GM19395 (cell line): Measurements from ENCODE around the gene CACNA2D1.

Experiments
- ATAC-seq: cut with Tn5 transposase; IDR thresholded peaks from one replicate; pipeline ENCODE4 v1.9.1; 2021; ENCODE audit warnings: mild to moderate bottlenecking, moderate library complexity; ENCODE audit not compliant: unreplicated experiment

CACNA2D1 gene

DNA sequence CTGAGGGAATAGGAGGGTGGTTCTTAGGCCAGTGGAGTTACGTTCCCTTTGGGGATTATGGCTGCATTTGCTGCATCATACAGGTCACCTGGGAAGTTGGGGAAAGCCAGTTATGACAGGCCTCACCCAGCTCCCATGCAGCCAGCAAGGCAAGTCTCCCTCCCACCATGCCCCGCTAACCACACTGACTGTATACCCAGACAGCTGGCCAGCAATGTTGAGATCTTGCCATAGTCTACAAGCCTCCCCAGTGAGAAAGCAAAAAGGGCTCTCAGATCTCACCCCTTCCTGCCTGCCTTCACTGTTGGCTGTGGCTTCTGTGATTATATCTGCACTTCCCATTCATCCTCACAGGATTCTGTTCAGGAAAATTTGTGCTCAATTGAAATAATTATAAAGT, 540.5 kb downstream of the CACNA2D1 start:
- ATAC-seq = no peak

- ATAC-seq = no peak
Measured at GRCh38 chr7:81902536-81902935, 541.0 kb downstream of the CACNA2D1 start.
